PFSK-1 (cell line): ENCODE data around the gene IL12B.

Source experiments
- FOXP2 ChIP-seq: optimal IDR thresholded peaks from 2 replicates; pipeline ENCODE3; 2011; ENCODE audit warnings: borderline replicate concordance, control low read depth, inconsistent platforms; ENCODE audit not compliant: insufficient read depth; ENCODE audit errors: extremely low read length, extremely low read depth
- POLR2AphosphoS5 ChIP-seq: IDR thresholded peaks from 2 replicates; pipeline ENCODE4 v1.6.1; 2012; ENCODE audit warnings: low read depth, mild to moderate bottlenecking, control low read depth, low read length, moderate library complexity
- SIN3A ChIP-seq: IDR thresholded peaks from 2 replicates; pipeline ENCODE4 v1.6.1; 2012; ENCODE audit warnings: mild to moderate bottlenecking, low read length, moderate library complexity, borderline replicate concordance; ENCODE audit not compliant: insufficient read depth
- TAF1 ChIP-seq: IDR thresholded peaks from 2 replicates; pipeline ENCODE4 v1.6.1; 2012; ENCODE audit warnings: low read length, control low read depth, borderline replicate concordance; ENCODE audit not compliant: insufficient read depth
- TF ChIP-seq, protein P1 (sequence below), 2 experiments: IDR thresholded peaks; 2 replicates each; pipeline versions ENCODE4 v1.6.1 to v1.8.0; 2011 to 2012; ENCODE audit warnings: low read depth in 2 of 2, low read length in 2 of 2, control low read depth in 1 of 2, inconsistent platforms in 1 of 2, mild to moderate bottlenecking in 1 of 2, moderate library complexity in 1 of 2; ENCODE audit not compliant: insufficient read depth in 1 of 2

DNA sequence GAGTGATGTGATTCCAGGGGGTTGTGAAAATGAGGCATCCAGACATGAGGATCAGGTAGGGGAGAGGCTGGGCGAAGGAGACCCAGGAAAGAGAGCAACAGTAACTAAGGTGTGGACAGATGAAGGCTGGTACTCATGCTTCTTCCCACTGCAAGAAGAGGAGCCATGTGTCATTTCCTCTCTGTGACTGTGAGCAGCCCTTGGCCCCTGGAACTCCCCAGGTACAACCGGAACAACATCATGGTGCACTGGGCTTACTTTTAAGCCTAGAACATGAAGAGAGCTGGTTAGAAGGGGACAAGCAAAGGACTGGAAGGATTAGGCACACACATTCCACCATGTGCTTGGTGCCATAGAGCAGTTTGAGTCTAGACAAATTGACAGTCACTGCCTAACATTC, 10.9 kb upstream of the IL12B start:
- TF ChIP-seq POLR2AphosphoS5 (no peak), SIN3A (no peak), TAF1 (no peak), FOXP2 (no peak)
- TF ChIP-seq, protein P1, sequence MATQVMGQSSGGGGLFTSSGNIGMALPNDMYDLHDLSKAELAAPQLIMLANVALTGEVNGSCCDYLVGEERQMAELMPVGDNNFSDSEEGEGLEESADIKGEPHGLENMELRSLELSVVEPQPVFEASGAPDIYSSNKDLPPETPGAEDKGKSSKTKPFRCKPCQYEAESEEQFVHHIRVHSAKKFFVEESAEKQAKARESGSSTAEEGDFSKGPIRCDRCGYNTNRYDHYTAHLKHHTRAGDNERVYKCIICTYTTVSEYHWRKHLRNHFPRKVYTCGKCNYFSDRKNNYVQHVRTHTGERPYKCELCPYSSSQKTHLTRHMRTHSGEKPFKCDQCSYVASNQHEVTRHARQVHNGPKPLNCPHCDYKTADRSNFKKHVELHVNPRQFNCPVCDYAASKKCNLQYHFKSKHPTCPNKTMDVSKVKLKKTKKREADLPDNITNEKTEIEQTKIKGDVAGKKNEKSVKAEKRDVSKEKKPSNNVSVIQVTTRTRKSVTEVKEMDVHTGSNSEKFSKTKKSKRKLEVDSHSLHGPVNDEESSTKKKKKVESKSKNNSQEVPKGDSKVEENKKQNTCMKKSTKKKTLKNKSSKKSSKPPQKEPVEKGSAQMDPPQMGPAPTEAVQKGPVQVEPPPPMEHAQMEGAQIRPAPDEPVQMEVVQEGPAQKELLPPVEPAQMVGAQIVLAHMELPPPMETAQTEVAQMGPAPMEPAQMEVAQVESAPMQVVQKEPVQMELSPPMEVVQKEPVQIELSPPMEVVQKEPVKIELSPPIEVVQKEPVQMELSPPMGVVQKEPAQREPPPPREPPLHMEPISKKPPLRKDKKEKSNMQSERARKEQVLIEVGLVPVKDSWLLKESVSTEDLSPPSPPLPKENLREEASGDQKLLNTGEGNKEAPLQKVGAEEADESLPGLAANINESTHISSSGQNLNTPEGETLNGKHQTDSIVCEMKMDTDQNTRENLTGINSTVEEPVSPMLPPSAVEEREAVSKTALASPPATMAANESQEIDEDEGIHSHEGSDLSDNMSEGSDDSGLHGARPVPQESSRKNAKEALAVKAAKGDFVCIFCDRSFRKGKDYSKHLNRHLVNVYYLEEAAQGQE (IDR thresholded peaks at IDR 0.05; ENCODE audit: insufficient read depth in 1 of 2, low read depth in 2 of 2, low read length in 2 of 2), result no peak
